Left ventricle myocardium superior (tissue), 1 donor: Measurements from ENCODE around the gene GBGT1. TPM values are rescaled to one million over a fixed set of nuclear protein-coding genes. Genes with fewer than 3 reads are reported as not detected.

ENCODE experiments used
- ATAC-seq: fragments of 200-7000 bp; cut with Tn5 transposase; one replicate; pipeline ENCODE4 v1.9.1; 2020; ENCODE audit warnings: mild to moderate bottlenecking, moderate library complexity
- DNase-seq: peaks from one replicate; pipeline ENCODE4 v3.0.0-alpha.2; 2020
- intact Hi-C: fragments of 100-400 bp; cut with micrococcal nuclease; formaldehyde crosslinking; loops from one replicate; pipeline ENCODE4 v1.11.0; 2022
- total RNA-seq: library from RNA; stranded (reverse); fragmentation: NEBNext Ultra II Directional; extraction: Animal tissue kit (Norgen Biotek cat#: 25700); gene quantifications from one replicate; pipeline ENCODE4 v1.2.1, GENCODE V29; 2021
- donor health status: DM: no; HTN: yes; CAD: no; lungs with severe emphysema.

The GBGT1 gene
- total RNA-seq, 1 donor from 2014 or later = 6.2 TPM

DNA sequence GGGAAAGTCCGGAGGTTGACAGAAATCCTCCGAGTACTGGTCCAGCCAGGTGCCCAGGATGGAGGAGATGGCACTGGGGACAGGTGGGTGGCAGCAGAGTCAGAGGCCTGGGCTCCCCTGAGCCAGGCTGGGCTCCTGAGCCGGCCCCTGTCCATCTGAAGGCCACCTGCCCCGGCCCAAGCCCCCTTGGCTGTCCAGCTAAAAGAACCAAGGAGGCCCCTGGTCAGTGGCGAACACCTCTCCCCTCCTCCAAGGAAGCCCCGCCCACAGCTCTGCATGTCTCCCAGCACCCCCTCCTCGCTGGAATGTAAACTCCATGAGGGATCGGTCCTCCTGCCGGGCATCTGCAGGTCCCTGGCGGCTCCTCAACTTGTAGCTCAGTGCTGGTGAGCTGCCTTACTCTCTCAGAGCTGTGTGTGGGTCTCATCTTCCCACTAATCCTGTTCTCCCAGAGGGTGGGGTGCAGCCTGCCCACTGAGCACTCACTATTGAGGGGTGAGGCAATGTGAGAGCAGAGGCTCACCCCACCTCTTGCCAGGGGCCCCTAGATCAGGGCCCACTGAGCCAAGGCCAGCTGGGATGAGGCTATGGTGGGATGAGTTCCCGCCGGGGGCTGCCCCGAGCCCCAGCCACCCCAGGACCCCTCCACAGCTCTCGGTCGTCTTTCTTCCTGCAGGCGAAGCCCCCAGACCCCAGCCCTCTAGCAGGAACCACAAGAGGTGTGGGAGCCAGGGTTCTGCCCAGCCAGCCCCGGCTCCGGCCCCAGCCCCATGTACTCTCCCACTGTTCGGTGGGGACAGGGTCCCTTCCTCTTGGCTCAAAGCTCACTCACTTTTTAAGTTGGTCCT is 54.7 kb downstream of the GBGT1 start:
- intact Hi-C loops = no loop called here
- ATAC-seq (no peak), DNase-seq (no peak)

- ATAC-seq (no peak), DNase-seq (no peak)
- intact Hi-C loops = no loop called here
Measured at GRCh38 chr9:133107961-133108793, 55.5 kb downstream of the GBGT1 start.

DNA sequence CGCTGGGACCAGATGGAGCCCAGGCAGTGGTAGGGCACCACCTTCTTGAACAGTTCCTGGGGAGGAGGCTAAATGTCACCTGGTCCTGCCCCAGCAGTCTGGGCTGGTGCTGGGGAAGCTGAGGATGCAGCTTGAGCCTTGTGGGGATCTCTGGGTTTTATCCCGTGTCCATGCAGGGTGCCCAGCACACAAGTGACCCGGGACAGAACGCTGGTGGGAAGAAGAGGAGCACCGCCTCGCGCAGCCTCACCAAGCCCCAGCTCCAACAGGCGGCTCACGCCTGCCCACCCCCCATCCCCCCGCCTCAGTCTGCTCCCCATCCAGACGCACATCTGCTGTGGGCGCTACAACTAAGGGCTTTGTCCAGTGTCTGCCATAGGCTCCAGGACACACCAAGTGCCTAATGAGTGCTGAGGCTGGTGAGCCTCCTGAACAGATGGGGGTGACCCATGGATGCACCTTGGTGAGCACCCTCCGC is 56.4 kb downstream of the GBGT1 start:
- no peak for ATAC-seq
- intact Hi-C loops = no loop called here
- DNase-seq = no peak

DNA sequence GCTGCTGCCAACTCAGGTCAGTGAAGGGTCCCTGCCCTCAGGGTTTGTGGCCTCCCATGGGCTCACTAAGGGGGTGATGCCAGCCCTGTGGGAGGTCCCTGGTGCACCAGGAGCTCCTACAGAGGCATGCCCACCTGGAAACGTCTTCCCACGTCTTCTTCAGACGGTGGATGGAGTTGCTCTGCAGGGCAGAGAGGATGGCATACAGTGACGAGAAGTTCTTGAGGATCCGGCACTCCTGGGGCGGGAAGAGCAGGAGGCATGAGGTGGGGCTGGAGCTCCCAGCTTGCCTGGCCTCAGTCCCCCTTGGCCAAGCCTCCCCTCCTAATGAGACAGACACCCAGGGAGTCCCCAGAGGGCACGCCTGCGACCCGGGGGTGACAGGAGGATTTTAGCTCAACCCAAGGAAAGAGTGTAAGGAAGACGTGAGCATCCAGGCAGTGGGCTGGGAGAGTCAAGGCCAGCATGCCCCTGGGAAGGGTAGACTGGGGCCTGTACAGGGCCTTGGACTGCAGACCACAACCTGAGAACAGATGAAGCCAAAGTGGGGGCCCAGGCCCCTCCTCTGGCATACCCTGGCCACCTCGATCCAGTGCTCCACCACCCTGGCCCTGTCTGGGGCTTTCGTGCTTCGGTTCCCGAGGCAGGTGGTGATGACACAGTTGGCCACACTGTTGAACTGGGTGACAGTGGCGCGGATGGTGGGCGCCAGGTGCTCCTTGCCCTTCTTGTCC is 57.0 kb downstream of the GBGT1 start:
- ATAC-seq = no peak
- no peak for DNase-seq
- intact Hi-C loops = no loop called here

DNA sequence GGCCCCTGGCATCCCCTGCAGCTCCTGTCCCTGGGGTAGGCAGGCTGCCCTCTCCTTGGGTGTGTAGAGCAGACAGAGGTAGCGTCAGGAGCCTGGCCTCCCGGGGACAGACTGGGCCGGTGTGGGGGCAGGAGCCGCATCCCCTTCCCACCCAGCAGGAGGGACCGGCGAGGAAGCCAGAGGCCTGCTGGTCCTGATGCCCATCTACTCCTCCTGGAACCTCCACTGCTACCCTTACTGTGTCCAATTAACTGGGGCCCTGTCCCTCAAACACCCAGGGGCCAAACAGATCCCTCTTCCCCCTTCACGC is 58.3 kb downstream of the GBGT1 start:
- intact Hi-C loops = loop anchor here (2.0 kb wide), 1 partner anchor 41 kb away; no protein-coding TSS in a partner anchor
- DNase-seq = no peak
- no peak for ATAC-seq

- no peak for DNase-seq
- intact Hi-C loops = loop anchor here (2.0 kb wide), 1 partner anchor 42 kb away; no protein-coding TSS in a partner anchor
Measured at GRCh38 chr9:133104718-133105460, 58.8 kb downstream of the GBGT1 start.

DNA sequence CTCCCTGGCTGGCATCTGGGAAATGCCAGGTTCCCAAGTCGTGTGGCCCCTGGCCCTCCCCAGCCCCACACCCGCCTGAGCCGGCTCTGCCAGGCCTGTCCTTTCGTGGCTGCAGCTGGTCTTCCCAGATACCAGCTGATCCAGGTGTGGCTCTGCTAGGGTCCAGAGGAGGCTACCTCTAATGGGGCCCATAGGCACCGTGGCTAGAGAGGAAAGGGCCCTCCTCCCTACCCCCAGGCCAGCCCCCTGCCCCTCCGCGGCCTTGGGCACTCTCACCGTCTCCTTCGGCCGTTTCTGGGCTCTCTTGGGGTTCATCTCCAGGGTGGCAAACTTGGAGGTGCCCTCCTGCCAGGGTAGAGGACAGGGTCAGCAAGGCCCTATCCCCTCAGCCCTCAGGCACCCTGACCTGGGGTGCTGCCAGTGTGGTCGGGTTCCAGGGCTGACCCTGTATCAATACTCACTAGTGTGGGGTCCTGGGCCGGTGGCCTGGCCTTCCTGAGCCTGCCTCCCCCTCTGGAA is 59.7 kb downstream of the GBGT1 start:
- no peak for DNase-seq
- intact Hi-C loops = loop anchor here (2.0 kb wide), 1 partner anchor 43 kb away; no protein-coding TSS in a partner anchor
- ATAC-seq = no peak

More at GRCh38 chr9:133104718-133105460, 58.8 kb downstream of the GBGT1 start:
- ATAC-seq = no peak

DNA sequence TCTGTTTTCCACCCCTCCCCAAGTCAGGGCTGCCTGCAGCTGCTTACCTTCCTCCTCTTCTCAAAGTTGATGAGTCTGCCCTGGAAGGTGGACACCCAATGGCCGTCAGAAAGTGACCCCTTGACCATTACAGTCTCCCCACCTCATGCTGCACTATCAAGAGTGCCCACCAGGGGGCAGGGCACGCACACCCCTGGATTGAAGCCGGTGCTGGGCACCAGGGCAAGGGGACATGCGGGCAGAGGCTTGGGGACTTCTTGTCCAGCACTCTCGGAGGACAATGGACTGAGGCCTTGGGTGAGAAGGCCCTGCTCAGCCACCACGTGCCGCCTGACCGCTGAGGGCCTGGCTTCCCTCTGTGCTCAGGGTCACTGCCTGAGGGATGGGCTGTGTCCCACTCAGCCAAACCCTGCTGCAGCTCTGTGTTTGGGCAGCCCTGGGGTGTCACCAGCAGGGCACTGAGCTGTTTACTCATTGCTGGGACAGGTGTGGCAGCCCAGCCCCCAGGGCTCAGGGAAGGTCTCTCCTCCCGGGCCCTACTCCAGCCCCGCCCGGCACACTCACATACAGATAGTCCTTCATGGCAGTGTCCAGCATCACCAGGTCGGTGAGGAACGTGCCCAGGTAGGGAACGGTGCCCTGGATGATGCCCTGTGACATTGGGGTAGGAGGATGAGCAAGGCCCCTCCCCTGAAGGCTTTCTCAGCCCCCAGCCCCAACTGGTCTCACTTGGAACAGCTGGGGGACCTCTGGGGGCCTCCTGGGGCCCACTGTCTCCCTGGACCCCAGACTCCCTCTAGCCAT is 60.3 kb downstream of the GBGT1 start:
- intact Hi-C loops = no loop called here
- DNase-seq = peak; percentile 83
- peak; percentile 73 for ATAC-seq

Other genes with a start within 250 kb of the GBGT1 start
- 54.4 TPM for gene TSC1, start 219.3 kb downstream of the GBGT1 start, total RNA-seq
- 0.25 TPM for gene GFI1B, start 185.2 kb downstream of the GBGT1 start, total RNA-seq
- 60.8 TPM for gene GTF3C5, start 132.9 kb downstream of the GBGT1 start, total RNA-seq
- 7.2 TPM for gene CEL, start 101.9 kb downstream of the GBGT1 start, total RNA-seq
- gene RALGDS, start 42.7 kb downstream of the GBGT1 start, total RNA-seq = 33.1 TPM
- gene OBP2B, start 45.3 kb upstream of the GBGT1 start, total RNA-seq = not detected
- gene ABO, start 111.3 kb upstream of the GBGT1 start, total RNA-seq = 1.7 TPM
- gene SURF6, start 172.3 kb upstream of the GBGT1 start, total RNA-seq = 11.9 TPM
- 21.5 TPM for gene MED22, start 184.2 kb upstream of the GBGT1 start, total RNA-seq
- gene RPL7A, start 184.3 kb upstream of the GBGT1 start, total RNA-seq = 898 TPM
- 64.3 TPM for gene SURF1, start 192.6 kb upstream of the GBGT1 start, total RNA-seq
- 14.5 TPM for gene SURF2, start 192.6 kb upstream of the GBGT1 start, total RNA-seq
- gene SURF4, start 212.1 kb upstream of the GBGT1 start, total RNA-seq = 66.5 TPM
- 0.17 TPM for gene STKLD1, start 212.5 kb upstream of the GBGT1 start, total RNA-seq